ENCODE results near the gene WDR5.
A peak's percentile ranks its signal among the peaks of the same experiment; 100 is the strongest.

DNA sequence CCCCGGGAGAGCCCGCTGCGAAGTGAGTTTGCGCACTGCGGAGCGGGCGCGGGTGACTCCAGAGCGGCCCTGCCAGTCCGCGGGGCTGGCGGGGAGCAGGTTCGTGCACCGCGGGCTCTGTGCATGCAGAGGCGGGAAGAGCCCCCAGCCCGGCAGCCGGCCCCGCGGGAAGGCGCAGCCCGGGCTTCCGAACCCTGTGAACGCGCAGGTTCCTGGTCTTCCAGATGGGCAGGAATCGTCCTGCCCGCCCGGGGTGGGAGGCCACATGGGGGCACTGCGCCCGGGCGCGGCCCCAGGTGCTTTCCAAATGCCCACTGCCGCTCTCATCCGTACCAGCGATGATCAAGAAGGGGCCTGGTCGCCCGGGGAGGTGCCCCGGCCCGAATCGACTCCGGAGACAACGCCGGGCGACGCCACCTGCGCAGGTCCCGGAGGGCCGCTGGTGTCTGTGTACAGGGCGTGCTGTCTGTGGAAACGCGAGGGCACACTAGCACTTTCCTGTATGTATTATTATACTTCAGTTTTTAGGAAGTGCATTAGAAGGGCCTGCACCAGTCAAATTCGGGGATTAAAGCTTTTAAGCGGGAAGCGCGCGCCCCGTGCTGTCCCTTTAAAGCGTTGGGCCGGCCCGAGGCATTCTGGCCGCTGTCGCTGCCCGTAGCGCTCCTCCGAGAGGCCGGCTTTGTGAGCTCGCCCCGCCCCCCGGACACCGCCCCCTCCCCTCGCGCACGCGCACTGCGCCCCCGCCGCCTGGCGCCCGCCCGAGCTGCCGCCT is at the start of gene WDR5:
- TF ChIP-seq CTCF (IDR thresholded peaks at IDR 0.05) (peak; percentile 52), RCOR1 (IDR thresholded peaks at IDR 0.05; ENCODE audit: low read length) (no peak), CHD2 (IDR thresholded peaks at IDR 0.05; ENCODE audit: low read length, partially characterized antibody) (no peak), GATA2 (CRISPR knock-in tag; IDR thresholded peaks at IDR 0.05) (no peak), FOSL2 (IDR thresholded peaks at IDR 0.05; ENCODE audit: borderline replicate concordance, low read depth) (no peak), RXRA (IDR thresholded peaks at IDR 0.05; ENCODE audit: borderline replicate concordance, low read depth) (no peak), SMC3 (IDR thresholded peaks at IDR 0.05; ENCODE audit: low read depth, low read length) (no peak), REST (IDR thresholded peaks at IDR 0.05; ENCODE audit: low read depth, low read length) (0 out of 2 replicates have a peak, but pooled peaks have one; percentile 4), EZH2phosphoT487 (IDR thresholded peaks at IDR 0.05; ENCODE audit: borderline replicate concordance, low read depth) (no peak), YY1 (IDR thresholded peaks at IDR 0.05; ENCODE audit: low read depth) (no peak), EP300 (IDR thresholded peaks at IDR 0.05; ENCODE audit: borderline replicate concordance in 1 of 2, low read depth in 1 of 2, low read length in 1 of 2) (no peak), POLR2AphosphoS5 (IDR thresholded peaks at IDR 0.05; ENCODE audit: low read depth, low read length) (peak; percentile 45; the same call in 1 of the 2 replicates)
- TF ChIP-seq, protein P1, sequence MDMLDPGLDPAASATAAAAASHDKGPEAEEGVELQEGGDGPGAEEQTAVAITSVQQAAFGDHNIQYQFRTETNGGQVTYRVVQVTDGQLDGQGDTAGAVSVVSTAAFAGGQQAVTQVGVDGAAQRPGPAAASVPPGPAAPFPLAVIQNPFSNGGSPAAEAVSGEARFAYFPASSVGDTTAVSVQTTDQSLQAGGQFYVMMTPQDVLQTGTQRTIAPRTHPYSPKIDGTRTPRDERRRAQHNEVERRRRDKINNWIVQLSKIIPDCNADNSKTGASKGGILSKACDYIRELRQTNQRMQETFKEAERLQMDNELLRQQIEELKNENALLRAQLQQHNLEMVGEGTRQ (IDR thresholded peaks at IDR 0.05; ENCODE audit: borderline replicate concordance, low read depth, low read length), result no peak
